GM12878 (cell line): ENCODE results near the gene SERPINF2.

Source experiments
- GABPA ChIP-seq: IDR thresholded peaks from 2 replicates; pipeline ENCODE4 v1.6.1; 2014; ENCODE audit warnings: antibody characterized with exemption, low read depth, mild to moderate bottlenecking, inconsistent platforms
- RELA ChIP-seq: fragments of 450-650 bp; IDR thresholded peaks from 2 replicates; pipeline ENCODE4 v1.8.0; 2014; ENCODE audit warnings: borderline replicate concordance; ENCODE audit not compliant: partially characterized antibody

GRCh38 chr17:1725642-1726511, 16.8 kb upstream of the SERPINF2 start:
- no peak for TF ChIP-seq GABPA
- TF ChIP-seq RELA, result no peak
